Rectal smooth muscle tissue (tissue), 1 donor: ENCODE data around the gene TSEN34.

ENCODE experiments used
- H3K27ac ChIP-seq: one replicate; pipeline ENCODE4 v1.7.0; 2013; ENCODE audit warnings: low read depth, low read length, inconsistent platforms
- H3K27me3 ChIP-seq: one replicate; pipeline ENCODE4 v1.7.0; 2013; ENCODE audit warnings: low read length; ENCODE audit not compliant: control insufficient read depth, insufficient read depth
- H3K36me3 ChIP-seq: one replicate; pipeline ENCODE4 v1.7.0; 2013; ENCODE audit warnings: low read length; ENCODE audit not compliant: control insufficient read depth, insufficient read depth
- H3K4me1 ChIP-seq: one replicate; pipeline ENCODE4 v1.7.0; 2013; ENCODE audit warnings: low read length; ENCODE audit not compliant: control insufficient read depth, insufficient read depth
- H3K4me3 ChIP-seq: one replicate; pipeline ENCODE4 v1.7.0; 2013; ENCODE audit warnings: low read length
- H3K9ac ChIP-seq: one replicate; pipeline ENCODE4 v1.7.0; 2013; ENCODE audit warnings: low read length

The TSEN34 gene

GRCh38 chr19:54191011-54191810 lies at the start of gene TSEN34:
Gene TSEN34 (plus strand): TSS chr19:54191308. CDS start chr19:54191365, 57 bp downstream.
- Histone ChIP-seq H3K4me1 (peaks cover 11% of the 10 kb centered on the region), H3K27ac (peak within 1 kb of the TSS; percentile 100), H3K27me3 (no peaks in the 10 kb centered on the region), H3K9ac (peak within 1 kb of the TSS; percentile 82), H3K36me3 (peaks cover 5% of the 10 kb centered on the region), H3K4me3 (peak within 1 kb of the TSS; percentile 69)

DNA sequence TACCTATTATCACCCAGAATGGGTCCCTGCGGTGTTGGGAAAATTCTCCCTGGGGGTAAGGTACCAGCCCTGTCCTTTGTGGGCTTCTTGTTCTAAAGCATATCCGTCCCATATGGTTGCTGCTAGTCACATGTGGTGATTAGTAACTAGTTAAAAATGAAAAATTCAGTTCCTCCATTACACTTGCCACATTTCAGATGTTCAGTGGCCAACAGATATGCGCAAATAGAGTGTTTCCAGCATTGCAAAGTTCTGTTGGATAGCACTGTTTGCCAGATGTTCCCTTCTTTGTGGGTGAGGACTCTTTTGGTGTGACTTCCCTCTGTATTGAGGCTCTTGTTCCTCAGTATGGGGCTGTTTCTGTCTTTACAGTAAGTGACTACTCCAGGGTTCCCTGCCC lies 49.8 kb upstream of the TSEN34 start:
- Histone ChIP-seq H3K27ac (no peak overlapping the region), H3K36me3 (peaks cover 32% of the 10 kb centered on the region), H3K9ac (no peak overlapping the region), H3K27me3 (no peaks in the 10 kb centered on the region), H3K4me1 (peaks cover 4% of the 10 kb centered on the region), H3K4me3 (no peak overlapping the region)

GRCh38 chr19:54142166-54142780 lies 48.8 kb upstream of the TSEN34 start:
- Histone ChIP-seq H3K27me3 (no peaks in the 10 kb centered on the region), H3K27ac (no peak overlapping the region), H3K9ac (no peak overlapping the region), H3K4me3 (no peak overlapping the region), H3K36me3 (peaks cover 41% of the 10 kb centered on the region), H3K4me1 (peaks cover 4% of the 10 kb centered on the region)

DNA sequence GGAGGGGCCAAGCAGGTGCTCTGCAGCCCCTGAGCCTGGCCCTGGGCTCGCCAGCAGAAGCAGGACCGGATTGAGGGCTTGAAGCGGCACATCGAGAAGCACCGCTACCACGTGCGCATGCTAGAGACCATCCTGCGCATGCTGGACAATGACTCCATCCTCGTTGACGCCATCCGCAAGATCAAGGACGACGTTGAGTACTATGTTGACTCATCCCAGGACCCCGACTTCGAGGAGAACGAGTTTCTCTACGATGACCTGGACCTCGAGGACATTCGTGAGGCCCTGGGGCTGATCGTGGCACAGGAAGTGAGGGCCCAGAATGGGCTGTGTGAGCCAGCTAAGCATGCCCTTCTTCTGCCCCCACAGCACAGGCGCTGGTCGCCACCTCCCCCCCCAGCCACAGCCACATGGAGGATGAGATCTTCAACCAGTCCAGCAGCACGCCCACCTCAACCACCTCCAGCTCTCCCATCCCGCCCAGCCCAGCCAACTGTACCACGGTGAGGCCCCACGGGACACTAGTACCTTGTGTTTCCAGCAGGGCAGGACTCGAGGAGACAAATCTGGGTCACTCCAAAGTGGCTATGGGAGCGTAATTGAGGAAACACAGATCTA lies 45.5 kb upstream of the TSEN34 start:
- Histone ChIP-seq H3K4me1 (no peaks in the 10 kb centered on the region), H3K27me3 (no peaks in the 10 kb centered on the region), H3K36me3 (peaks cover 64% of the 10 kb centered on the region), H3K9ac (no peak overlapping the region), H3K4me3 (no peak overlapping the region), H3K27ac (no peak overlapping the region)

GRCh38 chr19:54147676-54148075 lies 43.4 kb upstream of the TSEN34 start:
- Histone ChIP-seq H3K27me3 (no peaks in the 10 kb centered on the region), H3K9ac (no peak overlapping the region), H3K4me3 (no peak overlapping the region), H3K36me3 (peaks cover 76% of the 10 kb centered on the region), H3K4me1 (no peaks in the 10 kb centered on the region), H3K27ac (no peak overlapping the region)

DNA sequence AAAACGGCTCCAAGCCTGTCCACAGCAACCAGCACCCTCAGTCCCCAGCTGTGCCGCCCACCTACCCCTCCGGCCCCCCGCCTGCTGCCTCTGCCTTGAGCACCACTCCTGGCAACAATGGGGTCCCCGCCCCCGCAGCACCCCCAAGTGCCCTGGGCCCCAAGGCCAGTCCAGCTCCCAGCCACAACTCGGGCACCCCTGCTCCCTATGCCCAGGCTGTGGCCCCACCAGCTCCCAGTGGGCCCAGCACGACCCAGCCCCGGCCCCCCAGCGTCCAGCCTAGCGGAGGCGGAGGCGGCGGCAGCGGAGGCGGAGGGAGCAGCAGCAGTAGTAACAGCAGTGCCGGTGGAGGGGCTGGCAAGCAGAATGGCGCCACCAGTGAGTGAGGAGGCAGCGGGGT lies 43.0 kb upstream of the TSEN34 start:
- Histone ChIP-seq H3K4me3 (no peak overlapping the region), H3K27me3 (no peaks in the 10 kb centered on the region), H3K27ac (no peak overlapping the region), H3K4me1 (no peaks in the 10 kb centered on the region), H3K36me3 (peaks cover 72% of the 10 kb centered on the region), H3K9ac (no peak overlapping the region)

- no peaks in the 10 kb centered on the region for H3K27me3 ChIP-seq
- H3K9ac ChIP-seq, result no peak overlapping the region
- peaks cover 68% of the 10 kb centered on the region for H3K36me3 ChIP-seq
- no peak overlapping the region for H3K27ac ChIP-seq
- no peak overlapping the region for H3K4me3 ChIP-seq
- no peaks in the 10 kb centered on the region for H3K4me1 ChIP-seq
Observed at GRCh38 chr19:54149021-54149812, 41.9 kb upstream of the TSEN34 start.

DNA sequence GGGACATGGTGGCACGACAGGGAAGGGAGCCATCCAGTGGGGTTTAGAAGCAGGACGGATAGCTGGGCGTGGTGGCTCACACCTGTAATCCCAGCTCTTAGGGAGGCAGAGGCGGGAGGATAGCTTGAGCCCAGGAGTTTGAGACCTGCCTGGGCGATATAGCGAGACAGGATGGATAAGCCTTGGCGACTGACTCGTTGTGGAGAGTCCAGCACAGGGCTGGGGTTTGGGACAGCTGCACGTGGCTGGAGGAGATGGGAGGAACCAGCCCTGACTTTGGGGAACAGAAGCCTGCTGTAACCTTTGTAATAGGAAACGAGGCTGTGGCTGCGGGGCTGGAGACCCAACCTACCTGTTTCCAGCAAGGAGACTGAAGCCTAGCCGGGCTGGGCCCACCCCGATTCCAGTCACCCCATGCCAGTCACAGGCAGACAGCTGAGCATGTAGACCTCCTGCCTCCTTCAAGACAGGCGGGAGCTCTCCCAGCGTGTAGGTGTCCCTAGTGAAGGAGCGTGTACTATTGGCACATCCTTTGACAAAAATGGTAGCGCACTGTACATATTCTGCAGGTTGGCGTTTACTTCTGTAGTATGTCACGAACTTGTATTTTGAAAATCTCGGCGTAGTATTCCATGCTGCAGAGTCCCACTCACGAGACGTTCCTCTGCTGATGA lies 39.6 kb upstream of the TSEN34 start:
- Histone ChIP-seq H3K27me3 (no peaks in the 10 kb centered on the region), H3K9ac (no peak overlapping the region), H3K36me3 (peaks cover 68% of the 10 kb centered on the region), H3K4me3 (no peak overlapping the region), H3K4me1 (no peaks in the 10 kb centered on the region), H3K27ac (no peak overlapping the region)

GRCh38 chr19:54152267-54152666 lies 38.8 kb upstream of the TSEN34 start:
- peaks cover 68% of the 10 kb centered on the region for H3K36me3 ChIP-seq

GRCh38 chr19:54152878-54153524 lies 38.1 kb upstream of the TSEN34 start:
- no peak overlapping the region for H3K27ac ChIP-seq
- H3K4me3 ChIP-seq, result no peak overlapping the region

More at GRCh38 chr19:54152267-54152666, 38.8 kb upstream of the TSEN34 start:
- H3K27me3 ChIP-seq, result no peaks in the 10 kb centered on the region
- H3K4me3 ChIP-seq, result no peak overlapping the region
- no peaks in the 10 kb centered on the region for H3K4me1 ChIP-seq
- no peak overlapping the region for H3K27ac ChIP-seq
- H3K9ac ChIP-seq, result no peak overlapping the region

DNA sequence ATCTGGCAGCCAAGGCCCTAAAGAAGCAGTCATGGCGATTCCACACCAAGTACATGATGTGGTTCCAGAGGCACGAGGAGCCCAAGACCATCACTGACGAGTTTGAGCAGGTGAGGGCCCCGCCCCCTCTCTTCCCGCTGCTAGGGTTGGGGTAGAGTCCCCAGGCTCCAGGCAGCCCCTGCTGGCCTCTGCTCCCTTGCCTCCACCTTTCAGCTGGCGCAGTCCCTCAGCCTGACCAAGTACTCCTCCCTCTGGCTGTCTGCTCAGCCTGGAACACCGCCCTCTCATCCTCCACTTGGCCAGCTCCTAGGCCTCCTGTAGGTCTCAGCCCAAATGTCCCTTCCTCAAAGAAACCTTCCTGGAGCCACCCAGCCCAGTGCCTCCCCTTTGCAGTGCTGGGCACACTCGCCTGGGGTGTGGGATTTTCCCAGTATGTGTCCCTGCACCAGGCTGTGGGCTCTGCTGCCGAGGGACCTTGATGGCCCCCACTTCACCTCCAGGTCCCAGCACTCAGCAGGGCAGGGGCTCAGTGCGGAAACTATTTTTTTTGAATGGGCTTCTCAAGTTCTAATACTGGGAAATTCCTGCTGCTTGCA lies 37.3 kb upstream of the TSEN34 start:
- H3K4me1 ChIP-seq, result peaks cover 5% of the 10 kb centered on the region
- no peak overlapping the region for H3K4me3 ChIP-seq
- H3K27me3 ChIP-seq, result no peaks in the 10 kb centered on the region
- H3K9ac ChIP-seq, result no peak overlapping the region
- H3K36me3 ChIP-seq, result peaks cover 62% of the 10 kb centered on the region
- H3K27ac ChIP-seq, result no peak overlapping the region

More at GRCh38 chr19:54152878-54153524, 38.1 kb upstream of the TSEN34 start:
- Histone ChIP-seq H3K36me3 (peaks cover 63% of the 10 kb centered on the region), H3K9ac (no peak overlapping the region), H3K4me1 (no peaks in the 10 kb centered on the region), H3K27me3 (no peaks in the 10 kb centered on the region)
